Measurements from ENCODE around the gene NHS. TPM values are rescaled to one million over a fixed set of nuclear protein-coding genes. Genes with fewer than 3 reads are reported as not detected.

NHS gene
- total and polyA plus RNA-seq, 2 of the 13 experiments (the other 11 are each of a cell fraction or from before 2014, with no cell fraction given) = 0.02 TPM; not detected in 1

- in situ Hi-C loops (cut with HindIII; ENCODE audit: extremely low pct_ligation_motif_present, low pct_unique_long_range_greater_than_20kb) (no loop called here), intact Hi-C loops (cut with micrococcal nuclease; ENCODE audit: unreplicated experiment) (no loop called here)
- Histone ChIP-seq H3K27me3 (ENCODE audit: control insufficient read depth in 1 of 2, insufficient read depth in 2 of 2, low read length in 2 of 2) (no peaks in the 10 kb centered on the region), H3K27ac (ENCODE audit: extremely low read length, insufficient read depth, low read length) (no peak overlapping the region), H3K4me2 (ENCODE audit: low read depth, low read length) (no peak overlapping the region), H3K79me2 (ENCODE audit: insufficient read depth, low read length) (no peaks in the 10 kb centered on the region), H3K4me3 (replicated peaks in 1 of 3; ENCODE audit: insufficient read depth in 1 of 3, low read depth in 2 of 3, low read length in 3 of 3) (no peak overlapping the region), H3K9ac (ENCODE audit: insufficient read depth, low read depth, low read length) (no peak overlapping the region), H3K36me3 (replicated peaks in 1 of 2; ENCODE audit: control insufficient read depth in 1 of 2, insufficient read depth in 2 of 2, low read length in 2 of 2) (no peaks in the 10 kb centered on the region), H2AFZ (ENCODE audit: low read length) (no peak overlapping the region), H4K20me1 (ENCODE audit: insufficient read depth, low read length) (no peaks in the 10 kb centered on the region), H3K4me1 (ENCODE audit: insufficient read depth, low read length) (no peaks in the 10 kb centered on the region), H3K9me3 (ENCODE audit: low read length) (no peaks in the 10 kb centered on the region)
- DNase-seq (ENCODE audit: low spot score) = no peak
- no TSS peak for BruUV-seq (replicated peaks)
- ATAC-seq = no peak
- no peak for TF ChIP-seq NR2F1 (CRISPR knock-in tag; IDR thresholded peaks at IDR 0.05)
- no peak for TF ChIP-seq ZNF337 (CRISPR knock-in tag; IDR thresholded peaks at IDR 0.05; ENCODE audit: borderline replicate concordance, low read depth)
- no peak for TF ChIP-seq FOSL1 (CRISPR knock-in tag; IDR thresholded peaks at IDR 0.05; ENCODE audit: borderline replicate concordance)
- TF ChIP-seq ZNF326 (CRISPR knock-in tag; IDR thresholded peaks at IDR 0.05; ENCODE audit: borderline replicate concordance) = no peak
- no peak for TF ChIP-seq ZFP37 (CRISPR knock-in tag; IDR thresholded peaks at IDR 0.05; ENCODE audit: borderline replicate concordance)
- TF ChIP-seq GLMP (CRISPR knock-in tag; IDR thresholded peaks at IDR 0.05; ENCODE audit: borderline replicate concordance) = no peak
- no peak for TF ChIP-seq ZNF430 (CRISPR knock-in tag; IDR thresholded peaks at IDR 0.05)
- 0% methylated on average over 1 of the region's 2 CpGs for WGBS (ENCODE audit: low lambda C conversion rate)
- ChIA-PET CTCF (ENCODE audit: low intra/inter-chr PET ratio, low total read pairs) (no interaction called here), POLR2A (no interaction called here)
- FAIRE-seq = no peak
Observed at GRCh38 chrX:17476411-17476810, 101.4 kb downstream of the NHS start.

- Histone ChIP-seq H2AFZ (ENCODE audit: low read length) (no peak overlapping the region), H3K36me3 (replicated peaks in 1 of 2; ENCODE audit: control insufficient read depth in 1 of 2, insufficient read depth in 2 of 2, low read length in 2 of 2) (no peaks in the 10 kb centered on the region), H3K9ac (ENCODE audit: insufficient read depth, low read depth, low read length) (no peak overlapping the region), H3K4me2 (ENCODE audit: low read depth, low read length) (no peak overlapping the region), H3K4me1 (ENCODE audit: insufficient read depth, low read length) (no peaks in the 10 kb centered on the region), H3K27me3 (ENCODE audit: control insufficient read depth in 1 of 2, insufficient read depth in 2 of 2, low read length in 2 of 2) (no peaks in the 10 kb centered on the region), H3K79me2 (ENCODE audit: insufficient read depth, low read length) (no peaks in the 10 kb centered on the region), H3K27ac (ENCODE audit: extremely low read length, insufficient read depth, low read length) (no peak overlapping the region), H3K9me3 (ENCODE audit: low read length) (no peaks in the 10 kb centered on the region), H4K20me1 (ENCODE audit: insufficient read depth, low read length) (no peaks in the 10 kb centered on the region), H3K4me3 (replicated peaks in 1 of 3; ENCODE audit: insufficient read depth in 1 of 3, low read depth in 2 of 3, low read length in 3 of 3) (no peak overlapping the region)
- POLR2A ChIA-PET = no interaction called here
- 57% methylated on average over 4 of the region's 4 CpGs for whole genome bisulfite sequencing (ENCODE audit: low lambda C conversion rate)
- DNase-seq (ENCODE audit: low spot score) (no peak), ATAC-seq (no peak), FAIRE-seq (no peak)
- in situ Hi-C loops (cut with HindIII; ENCODE audit: extremely low pct_ligation_motif_present, low pct_unique_long_range_greater_than_20kb) = no loop called here
- CTCF ChIA-PET (ENCODE audit: low intra/inter-chr PET ratio, low total read pairs) = no interaction called here
- intact Hi-C loops (cut with micrococcal nuclease; ENCODE audit: unreplicated experiment) = no loop called here
- BruUV-seq (replicated peaks) = no TSS peak
- TF ChIP-seq RARA (CRISPR knock-in tag; IDR thresholded peaks at IDR 0.05) (no peak), NFATC3 (CRISPR knock-in tag; IDR thresholded peaks at IDR 0.05) (no peak), RBAK (CRISPR knock-in tag; IDR thresholded peaks at IDR 0.05) (no peak), HOXD1 (CRISPR knock-in tag; IDR thresholded peaks at IDR 0.05) (no peak), ZNF234 (CRISPR knock-in tag; conservative IDR thresholded peaks at IDR 0.05) (no peak), HOXA5 (CRISPR knock-in tag; IDR thresholded peaks at IDR 0.05) (no peak), ZNF121 (CRISPR knock-in tag; IDR thresholded peaks at IDR 0.05) (no peak), ZSCAN22 (CRISPR knock-in tag; IDR thresholded peaks at IDR 0.05) (no peak), LBX2 (CRISPR knock-in tag; IDR thresholded peaks at IDR 0.05; ENCODE audit: borderline replicate concordance) (no peak), KLF6 (CRISPR knock-in tag; IDR thresholded peaks at IDR 0.05) (no peak), ZBTB39 (CRISPR knock-in tag; IDR thresholded peaks at IDR 0.05) (no peak)
Observed at GRCh38 chrX:17481086-17481485, 106.1 kb downstream of the NHS start.
